Activated CD8-positive, alpha-beta T cell treated with anti-CD3 and anti-CD28 coated beads for 36 hours (primary cell): ENCODE results near the gene ASIC3. TPM values are rescaled to one million over a fixed set of nuclear protein-coding genes. Genes with fewer than 3 reads are reported as not detected.
A peak's percentile ranks its signal among the peaks of the same experiment; 100 is the strongest.

Experiments
- ATAC-seq: fragments of 200-7000 bp; cut with Tn5 transposase; one replicate; pipeline ENCODE4 v1.10.0; 2021; ENCODE audit warnings: mild to moderate bottlenecking, moderate library complexity
- CTCF ChIA-PET: fragments of 350-600 bp; sonication (Branson Sonifier 250); formaldehyde crosslinking; loops from one replicate; lab custom pipeline; 2021; ENCODE audit warnings: antibody characterized with exemption; lab: Charles Lee
- POLR2A ChIA-PET: fragments of 350-600 bp; sonication (Branson Sonifier 250); formaldehyde crosslinking; loops from one replicate; lab custom pipeline; 2021; ENCODE audit warnings: antibody characterized with exemption; lab: Charles Lee
- DNase-seq: peaks from one replicate; pipeline ENCODE4 v3.0.0-alpha.2; 2020
- H3K27ac Mint-ChIP-seq: one replicate; pipeline ENCODE4 v1.8.0; 2021; ENCODE audit warnings: mild to moderate bottlenecking, mixed read lengths
- H3K27me3 Mint-ChIP-seq: one replicate; pipeline ENCODE4 v1.8.0; 2021; ENCODE audit warnings: mixed read lengths
- H3K36me3 Mint-ChIP-seq: one replicate; pipeline ENCODE4 v1.8.0; 2021; ENCODE audit warnings: low read depth, mixed read lengths
- H3K4me1 Mint-ChIP-seq: one replicate; pipeline ENCODE4 v1.8.0; 2021; ENCODE audit warnings: low read depth, mixed read lengths
- H3K4me3 Mint-ChIP-seq: one replicate; pipeline ENCODE4 v1.8.0; 2021; ENCODE audit warnings: mild to moderate bottlenecking, moderate library complexity, mixed read lengths
- H3K9me3 Mint-ChIP-seq: one replicate; pipeline ENCODE4 v1.8.0; 2021; ENCODE audit warnings: mixed read lengths
- intact Hi-C: fragments of 100-400 bp; cut with micrococcal nuclease; formaldehyde crosslinking; loops from one replicate; pipeline ENCODE4 v1.10.0; 2022
- total RNA-seq, 2 experiments: library from RNA; stranded (reverse); gene quantifications; one replicate each; pipeline ENCODE4 v1.2.3, GENCODE V29; 2021
- TF ChIP-seq, protein P1 (sequence below): fragments of 200-600 bp; IDR thresholded peaks from one replicate; pipeline ENCODE4 v1.8.0; 2022; ENCODE audit warnings: antibody characterized with exemption, mild to moderate bottlenecking

The ASIC3 gene
- total RNA-seq, 2 experiments from 2014 or later = 3.7 to 5.8 TPM

DNA sequence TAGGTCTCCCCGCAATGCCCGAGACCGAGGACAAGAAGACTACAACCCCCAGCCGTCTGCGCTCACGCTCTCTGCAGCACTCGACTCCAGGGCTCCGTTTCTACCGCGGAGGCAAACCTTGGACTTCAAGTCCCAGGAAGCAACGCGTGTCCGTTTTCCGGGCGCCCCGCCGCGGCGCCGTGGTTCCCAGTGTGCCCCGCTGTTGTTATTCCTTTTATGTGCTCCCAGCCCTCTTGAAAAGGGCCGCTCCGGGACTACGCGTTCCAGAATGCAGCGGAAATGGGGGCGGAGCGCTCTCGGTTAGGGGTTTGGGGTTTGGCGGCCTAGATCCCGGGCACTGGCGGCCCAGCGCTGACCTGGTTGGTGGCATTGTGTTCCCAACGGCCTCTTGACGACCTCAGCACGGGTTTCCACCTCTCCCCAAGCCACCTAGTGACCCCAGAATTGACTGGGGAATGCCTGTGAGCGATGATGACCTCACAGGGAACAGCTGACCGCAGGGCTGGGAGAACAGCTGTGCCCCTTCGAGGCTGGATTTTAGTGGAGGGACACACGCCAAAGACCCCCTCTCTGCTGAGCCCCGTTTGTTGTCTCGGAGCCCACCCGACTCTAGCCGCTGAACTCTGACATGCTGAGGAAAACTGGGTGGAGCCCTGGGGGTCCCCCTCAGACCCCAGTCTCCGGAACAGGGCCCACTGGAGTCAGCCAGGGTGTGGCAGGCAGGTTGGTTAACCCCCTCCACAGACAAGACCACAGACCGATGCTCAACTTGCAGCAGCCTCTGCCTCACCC lies 9.9 kb downstream of the ASIC3 start:
- intact Hi-C loops = loop anchor here (2.0 kb wide), 2 partner anchors 25 to 29 kb away; partner anchors contain the start of genes ABCB8 and TMUB1
- ATAC-seq (peak; percentile 95), DNase-seq (peak; percentile 99)
- H3K4me1 Mint-ChIP-seq = peaks cover 35% of the 10 kb centered on the region
- TF ChIP-seq, protein P1, sequence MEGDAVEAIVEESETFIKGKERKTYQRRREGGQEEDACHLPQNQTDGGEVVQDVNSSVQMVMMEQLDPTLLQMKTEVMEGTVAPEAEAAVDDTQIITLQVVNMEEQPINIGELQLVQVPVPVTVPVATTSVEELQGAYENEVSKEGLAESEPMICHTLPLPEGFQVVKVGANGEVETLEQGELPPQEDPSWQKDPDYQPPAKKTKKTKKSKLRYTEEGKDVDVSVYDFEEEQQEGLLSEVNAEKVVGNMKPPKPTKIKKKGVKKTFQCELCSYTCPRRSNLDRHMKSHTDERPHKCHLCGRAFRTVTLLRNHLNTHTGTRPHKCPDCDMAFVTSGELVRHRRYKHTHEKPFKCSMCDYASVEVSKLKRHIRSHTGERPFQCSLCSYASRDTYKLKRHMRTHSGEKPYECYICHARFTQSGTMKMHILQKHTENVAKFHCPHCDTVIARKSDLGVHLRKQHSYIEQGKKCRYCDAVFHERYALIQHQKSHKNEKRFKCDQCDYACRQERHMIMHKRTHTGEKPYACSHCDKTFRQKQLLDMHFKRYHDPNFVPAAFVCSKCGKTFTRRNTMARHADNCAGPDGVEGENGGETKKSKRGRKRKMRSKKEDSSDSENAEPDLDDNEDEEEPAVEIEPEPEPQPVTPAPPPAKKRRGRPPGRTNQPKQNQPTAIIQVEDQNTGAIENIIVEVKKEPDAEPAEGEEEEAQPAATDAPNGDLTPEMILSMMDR = no peak
- H3K4me3 Mint-ChIP-seq = peak overlapping the region; percentile 95
- ChIA-PET POLR2A (interaction anchor here (0.6 to 1.4 kb wide), 6 partner anchors 10 to 691 kb away, joined by 3 to 4 read pairs (median 3); partner anchors contain the start of gene TMUB1), CTCF (interaction anchor here (0.8 to 1.4 kb wide), 5 partner anchors 25 to 66 kb away, joined by 3 to 7 read pairs (median 4); partner anchors contain the start of genes ABCB8 and TMUB1)
- H3K27ac Mint-ChIP-seq = peak overlapping the region; percentile 89
- no peaks in the 10 kb centered on the region for H3K27me3 Mint-ChIP-seq
- no peaks in the 10 kb centered on the region for H3K9me3 Mint-ChIP-seq
- no peaks in the 10 kb centered on the region for H3K36me3 Mint-ChIP-seq

DNA sequence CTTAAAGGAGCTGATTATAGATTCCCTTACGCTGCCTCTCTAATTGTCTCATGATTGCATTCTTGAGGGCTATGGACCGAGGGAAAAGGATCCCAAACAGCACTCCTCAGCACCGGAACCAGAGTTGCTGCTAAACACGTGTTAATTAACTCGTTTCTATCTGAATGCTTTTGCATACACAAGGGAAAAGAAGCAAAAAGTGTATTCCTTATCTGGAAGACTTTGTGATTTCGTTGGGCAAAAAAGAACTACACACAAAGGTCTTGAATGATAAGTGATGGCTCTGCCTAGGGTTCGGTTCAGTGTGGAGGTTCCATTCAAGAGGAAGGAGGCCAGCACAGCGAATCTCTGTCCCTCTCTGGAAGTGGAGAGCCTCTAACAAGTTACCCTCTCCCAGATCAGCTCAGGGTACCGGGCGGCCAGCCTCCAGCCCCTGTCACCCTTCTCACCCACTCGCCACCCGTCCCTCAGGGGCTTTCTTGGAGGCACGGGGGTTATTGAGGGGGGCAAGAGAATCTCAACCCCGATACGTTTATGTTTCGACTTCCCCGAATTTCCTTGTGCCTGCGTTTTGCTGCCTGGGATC lies 10.5 kb downstream of the ASIC3 start:
- ChIA-PET POLR2A (interaction anchor here (0.6 to 1.4 kb wide), 8 partner anchors 9 to 691 kb away, joined by 3 to 4 read pairs (median 3); partner anchors contain the start of gene TMUB1), CTCF (interaction anchor here (0.8 to 1.4 kb wide), 5 partner anchors 24 to 65 kb away, joined by 3 to 7 read pairs (median 4); partner anchors contain the start of genes ABCB8 and TMUB1)
- DNase-seq (peak; percentile 40), ATAC-seq (no peak)
- H3K27me3 Mint-ChIP-seq = no peaks in the 10 kb centered on the region
- TF ChIP-seq, protein P1 = no peak
- intact Hi-C loops = loop anchor here (2.0 kb wide), 2 partner anchors 24 to 30 kb away; partner anchors contain the start of genes ABCB8 and TMUB1
- peak overlapping the region; percentile 95 for H3K4me3 Mint-ChIP-seq
- H3K36me3 Mint-ChIP-seq = no peaks in the 10 kb centered on the region
- no peaks in the 10 kb centered on the region for H3K9me3 Mint-ChIP-seq
- H3K4me1 Mint-ChIP-seq = peaks cover 35% of the 10 kb centered on the region
- H3K27ac Mint-ChIP-seq = peak overlapping the region; percentile 89

DNA sequence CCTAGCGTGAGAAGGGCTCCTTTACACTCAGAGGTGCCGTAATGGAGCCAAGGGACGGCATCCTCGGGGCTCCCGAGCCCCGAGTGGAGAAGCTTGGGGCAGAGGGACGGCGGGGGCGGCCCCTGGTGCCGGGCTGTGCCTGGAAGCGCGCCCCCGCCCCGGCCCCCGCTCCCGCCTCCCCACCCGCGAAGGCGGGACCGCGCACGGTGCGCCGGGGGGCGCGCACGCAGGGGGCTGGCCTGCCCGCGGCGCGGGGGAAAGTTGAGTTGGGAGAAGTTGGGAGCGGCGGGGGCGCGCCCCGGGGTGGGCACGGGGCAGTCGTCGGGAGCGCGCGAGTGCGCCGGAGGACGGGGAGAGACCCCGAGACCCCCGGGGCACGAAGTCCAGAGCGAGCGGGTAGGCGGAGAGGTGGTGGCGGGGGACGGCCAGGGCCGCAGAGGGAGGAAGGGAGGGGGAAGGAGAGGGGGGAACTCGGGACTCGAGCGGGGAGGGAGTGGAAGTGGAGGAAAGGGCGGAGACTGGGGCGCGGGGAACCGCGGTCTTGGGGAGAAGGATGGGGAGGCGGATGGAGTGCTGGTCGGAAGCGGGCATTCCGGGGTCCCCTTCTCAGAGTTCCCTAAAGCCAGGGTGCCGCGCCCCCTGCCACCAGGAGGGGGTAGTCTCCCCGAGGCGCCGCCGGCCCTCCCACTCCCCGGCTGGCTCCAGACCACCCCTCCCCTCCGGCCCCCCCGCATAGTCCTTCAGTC lies 11.2 kb downstream of the ASIC3 start, which contains the start of gene SLC4A2:
TSS of gene SLC4A2 (plus strand) at position 223 of the 746 bp plus-strand sequence. CDS start 2,399 bp downstream, outside the sequence.
- Mint-ChIP-seq H3K4me3 (peak within 1 kb of the TSS; percentile 95), H3K27ac (peak within 1 kb of the TSS; percentile 89), H3K4me1 (peaks cover 35% of the 10 kb centered on the region), H3K36me3 (peaks cover 2% of the 10 kb centered on the region), H3K27me3 (no peaks in the 10 kb centered on the region), H3K9me3 (no peaks in the 10 kb centered on the region)
- POLR2A ChIA-PET = interaction anchor here (0.6 to 1.6 kb wide), 8 partner anchors 10 to 49 kb away, joined by 3 to 8 read pairs (median 3); no protein-coding TSS in a partner anchor
- ATAC-seq (peak; percentile 6), DNase-seq (peak; percentile 72)
- TF ChIP-seq, protein P1 = peak; percentile 75
- CTCF ChIA-PET = interaction anchor here (0.8 to 1.7 kb wide), 10 partner anchors 20 to 65 kb away, joined by 3 to 10 read pairs (median 4); partner anchors contain the start of genes ABCB8, FASTK and TMUB1
- intact Hi-C loops = loop anchor here (2.0 kb wide), 2 partner anchors 23 to 31 kb away; partner anchors contain the start of genes ABCB8 and TMUB1

DNA sequence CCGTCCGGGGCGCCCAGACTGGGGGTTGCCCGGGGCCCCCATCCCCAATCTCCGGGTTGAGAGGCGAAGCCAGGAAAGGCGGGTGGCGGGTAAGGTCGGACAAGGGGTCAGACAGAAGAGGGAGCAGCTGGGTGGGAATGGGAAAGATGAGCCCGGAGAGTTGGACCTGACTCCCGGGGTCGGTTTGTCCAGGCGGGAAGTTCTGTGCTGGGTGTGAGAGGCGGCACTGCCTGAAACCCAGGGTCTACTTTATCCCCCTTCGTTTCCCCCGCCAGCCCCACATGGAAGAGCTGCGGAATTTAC lies 11.7 kb downstream of the ASIC3 start:
- ChIA-PET POLR2A (interaction anchor here (0.6 to 1.6 kb wide), 5 partner anchors 10 to 42 kb away, joined by 3 to 8 read pairs (median 3); no protein-coding TSS in a partner anchor), CTCF (interaction anchor here (0.8 to 1.7 kb wide), 6 partner anchors 17 to 51 kb away, joined by 3 to 10 read pairs (median 4); partner anchors contain the start of gene FASTK)
- H3K4me1 Mint-ChIP-seq = peaks cover 35% of the 10 kb centered on the region
- no peak for ATAC-seq
- no peaks in the 10 kb centered on the region for H3K9me3 Mint-ChIP-seq
- H3K27me3 Mint-ChIP-seq = no peaks in the 10 kb centered on the region
- intact Hi-C loops = no loop called here
- TF ChIP-seq, protein P1 = no peak
- peak overlapping the region; percentile 95 for H3K4me3 Mint-ChIP-seq
- peaks cover 2% of the 10 kb centered on the region for H3K36me3 Mint-ChIP-seq
- H3K27ac Mint-ChIP-seq = peak overlapping the region; percentile 72
- DNase-seq = no peak
